ENCODE data around the gene MAP2K5. TPM values are rescaled to one million over a fixed set of nuclear protein-coding genes. Genes with fewer than 3 reads are reported as not detected.
A peak's percentile ranks its signal among the peaks of the same experiment; 100 is the strongest.

Gene MAP2K5
- total RNA-seq (ENCODE audit: unreplicated experiment), result 29.0 TPM
- long read RNA-seq, transcript MAP2K5-201 (22 exons, 2,347 nt), result major isoform, 12 of 16 reads
- long read RNA-seq, partial matches to known transcripts, result 0 of 16 reads
- long read RNA-seq, other reads (novel, unspliced or antisense), result 3 of 16 reads

DNA sequence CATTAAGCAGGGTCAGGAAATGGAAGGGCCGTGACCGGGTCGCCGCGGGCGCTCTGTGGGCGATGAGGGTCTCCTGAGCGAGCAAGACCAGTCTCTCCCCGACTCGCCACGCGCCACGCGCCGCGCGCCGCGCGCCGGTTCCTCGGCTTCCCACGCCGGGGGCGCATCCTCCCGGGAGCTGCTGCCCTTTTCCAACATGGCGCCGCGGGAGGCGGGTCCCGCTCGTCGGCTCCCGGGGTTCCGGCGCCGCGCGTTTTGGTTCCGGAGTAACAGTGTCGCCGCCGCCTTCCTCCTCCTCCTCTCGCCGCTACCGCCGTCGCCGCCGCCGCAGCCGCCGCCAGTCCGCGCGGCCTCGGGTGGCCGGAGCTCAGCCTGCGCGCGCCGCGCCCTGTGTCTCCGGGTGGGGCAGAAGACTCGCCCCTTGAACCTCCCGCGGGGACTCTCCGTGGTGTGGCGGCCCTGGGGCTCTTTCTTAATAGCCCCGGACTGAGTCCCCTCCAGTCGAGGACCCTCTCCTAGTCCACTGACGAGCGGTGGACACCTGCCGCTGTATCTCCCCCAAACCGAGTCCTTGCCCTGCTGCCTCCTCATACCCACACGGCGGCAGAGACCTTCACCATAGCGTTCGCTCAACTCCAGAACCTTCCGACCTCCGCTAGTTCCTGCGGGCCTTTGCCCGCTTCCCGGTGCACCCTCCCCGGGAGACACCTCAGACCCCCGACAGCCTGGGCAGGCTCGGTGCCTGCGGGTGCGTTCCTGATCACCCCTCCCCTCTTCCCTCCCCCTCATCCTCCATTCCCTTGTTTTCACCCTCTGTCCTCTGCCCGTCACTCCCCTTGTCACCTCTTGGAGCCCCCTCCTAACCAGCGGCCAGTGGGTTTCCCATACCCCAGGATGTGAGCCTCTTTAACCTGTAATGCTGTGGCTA, at the start of gene MAP2K5:
Gene MAP2K5, plus strand, starts transcription at position 284 of the 928 bp plus-strand sequence. Its CDS starts 633 bp downstream, at position 917.
- Mint-ChIP-seq H3K9me3 (ENCODE audit: unreplicated experiment) (peaks cover 6% of the 10 kb centered on the region), H3K27me3 (ENCODE audit: unreplicated experiment) (no peaks in the 10 kb centered on the region), H3K36me3 (ENCODE audit: unreplicated experiment) (peaks cover 9% of the 10 kb centered on the region), H3K4me1 (ENCODE audit: low read depth, unreplicated experiment) (peaks cover 6% of the 10 kb centered on the region), H3K27ac (ENCODE audit: unreplicated experiment) (peak within 1 kb of the TSS; percentile 85), H3K4me3 (ENCODE audit: unreplicated experiment) (peak within 1 kb of the TSS; percentile 97)
- DNase-seq, result peak; percentile 84
- TF ChIP-seq, protein P1, sequence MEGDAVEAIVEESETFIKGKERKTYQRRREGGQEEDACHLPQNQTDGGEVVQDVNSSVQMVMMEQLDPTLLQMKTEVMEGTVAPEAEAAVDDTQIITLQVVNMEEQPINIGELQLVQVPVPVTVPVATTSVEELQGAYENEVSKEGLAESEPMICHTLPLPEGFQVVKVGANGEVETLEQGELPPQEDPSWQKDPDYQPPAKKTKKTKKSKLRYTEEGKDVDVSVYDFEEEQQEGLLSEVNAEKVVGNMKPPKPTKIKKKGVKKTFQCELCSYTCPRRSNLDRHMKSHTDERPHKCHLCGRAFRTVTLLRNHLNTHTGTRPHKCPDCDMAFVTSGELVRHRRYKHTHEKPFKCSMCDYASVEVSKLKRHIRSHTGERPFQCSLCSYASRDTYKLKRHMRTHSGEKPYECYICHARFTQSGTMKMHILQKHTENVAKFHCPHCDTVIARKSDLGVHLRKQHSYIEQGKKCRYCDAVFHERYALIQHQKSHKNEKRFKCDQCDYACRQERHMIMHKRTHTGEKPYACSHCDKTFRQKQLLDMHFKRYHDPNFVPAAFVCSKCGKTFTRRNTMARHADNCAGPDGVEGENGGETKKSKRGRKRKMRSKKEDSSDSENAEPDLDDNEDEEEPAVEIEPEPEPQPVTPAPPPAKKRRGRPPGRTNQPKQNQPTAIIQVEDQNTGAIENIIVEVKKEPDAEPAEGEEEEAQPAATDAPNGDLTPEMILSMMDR (IDR thresholded peaks at IDR 0.05; ENCODE audit: partially characterized antibody, unreplicated experiment), result no peak

DNA sequence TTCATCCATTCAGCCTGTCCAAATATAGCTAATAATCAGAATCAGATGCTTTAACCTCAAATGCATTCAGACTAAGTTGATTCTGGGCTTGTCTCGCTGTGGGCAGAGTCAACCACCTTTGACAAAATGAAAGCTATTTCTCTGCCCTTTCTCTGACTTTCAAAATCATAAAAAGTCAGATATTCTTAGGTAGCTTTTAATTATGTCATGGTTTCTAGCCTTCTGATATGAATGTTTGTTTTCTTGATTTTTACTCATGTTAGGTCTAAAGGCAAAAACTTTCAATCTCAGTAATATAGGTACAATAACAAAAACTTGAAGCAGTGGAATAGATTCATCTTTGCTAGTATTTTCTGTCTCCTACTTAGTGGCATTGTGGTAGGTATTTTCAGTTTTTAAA, 46.9 kb upstream of the MAP2K5 start:
- Mint-ChIP-seq H3K36me3 (ENCODE audit: unreplicated experiment) (peaks cover 6% of the 10 kb centered on the region), H3K27ac (ENCODE audit: unreplicated experiment) (no peak overlapping the region), H3K4me3 (ENCODE audit: unreplicated experiment) (no peak overlapping the region), H3K4me1 (ENCODE audit: low read depth, unreplicated experiment) (peaks cover 5% of the 10 kb centered on the region), H3K27me3 (ENCODE audit: unreplicated experiment) (peaks cover 2% of the 10 kb centered on the region), H3K9me3 (ENCODE audit: unreplicated experiment) (peaks cover 3% of the 10 kb centered on the region)
- TF ChIP-seq, protein P1 (IDR thresholded peaks at IDR 0.05; ENCODE audit: partially characterized antibody, unreplicated experiment), result no peak
- DNase-seq, result no peak

DNA sequence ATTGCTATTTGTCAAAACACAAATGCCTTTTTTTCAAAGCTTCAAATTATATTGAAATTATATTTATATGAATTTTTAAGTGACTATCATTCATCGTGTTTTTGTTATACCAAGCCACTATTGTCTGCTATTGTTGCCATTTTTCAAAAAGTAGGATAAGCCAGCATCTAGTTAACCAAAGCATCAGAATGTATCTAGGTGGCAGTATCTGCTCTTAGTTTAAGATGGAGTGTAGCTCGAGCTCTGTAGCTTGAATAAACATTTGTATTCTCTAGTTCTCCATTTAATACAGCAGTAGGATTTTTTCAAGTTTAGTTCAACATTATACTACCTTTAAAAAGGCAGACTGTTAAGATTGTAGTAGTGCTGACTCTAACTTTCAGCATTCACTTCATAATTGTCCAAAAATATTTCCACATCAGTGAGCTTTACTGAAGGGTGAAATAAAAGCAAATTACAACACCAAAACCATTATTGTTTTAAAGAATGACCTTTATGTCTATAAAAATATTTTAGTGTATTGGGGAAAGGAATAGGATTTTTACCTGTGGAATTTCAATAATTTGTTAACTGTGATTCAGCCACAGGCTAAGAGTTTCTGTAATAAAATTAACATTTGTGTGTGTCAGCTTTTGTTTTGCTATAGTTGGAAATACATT, 41.2 kb upstream of the MAP2K5 start:
- Mint-ChIP-seq H3K4me3 (ENCODE audit: unreplicated experiment) (peak overlapping the region; percentile 33), H3K27ac (ENCODE audit: unreplicated experiment) (peak overlapping the region; percentile 91), H3K4me1 (ENCODE audit: low read depth, unreplicated experiment) (peaks cover 41% of the 10 kb centered on the region), H3K27me3 (ENCODE audit: unreplicated experiment) (no peaks in the 10 kb centered on the region), H3K36me3 (ENCODE audit: unreplicated experiment) (no peaks in the 10 kb centered on the region), H3K9me3 (ENCODE audit: unreplicated experiment) (peaks cover 6% of the 10 kb centered on the region)
- DNase-seq, result no peak
- TF ChIP-seq, protein P1 (IDR thresholded peaks at IDR 0.05; ENCODE audit: partially characterized antibody, unreplicated experiment), result no peak

DNA sequence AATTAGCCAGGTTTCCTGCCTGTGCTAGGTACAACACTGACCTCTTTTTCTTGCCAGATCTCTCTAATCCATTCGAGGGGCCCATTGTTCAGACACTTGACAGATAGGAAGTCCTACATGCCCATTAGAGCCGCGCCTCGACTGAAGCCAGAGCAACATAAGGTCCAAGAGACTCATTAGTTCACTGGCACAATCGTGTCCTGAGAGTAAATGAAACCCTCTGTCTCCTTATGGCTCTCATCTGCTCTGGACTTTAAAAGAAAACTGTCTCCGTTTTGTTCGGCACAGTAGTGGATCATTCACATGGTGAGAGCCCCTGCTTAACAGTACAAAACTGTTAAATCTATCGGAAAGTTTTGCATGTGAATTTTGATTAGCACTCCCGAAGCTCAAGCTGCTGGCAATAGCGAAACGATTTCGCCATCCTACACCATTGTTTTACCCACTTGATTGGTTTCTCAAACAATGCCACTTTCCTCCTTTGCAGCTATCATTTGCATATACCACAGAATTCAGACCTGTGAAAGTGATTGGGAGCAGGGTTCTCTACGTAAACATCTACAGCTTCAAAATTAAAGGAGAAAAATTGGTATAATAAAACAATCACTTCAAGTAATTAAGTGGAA, 40.6 kb upstream of the MAP2K5 start:
- Mint-ChIP-seq H3K9me3 (ENCODE audit: unreplicated experiment) (peaks cover 6% of the 10 kb centered on the region), H3K27ac (ENCODE audit: unreplicated experiment) (peak overlapping the region; percentile 91), H3K4me3 (ENCODE audit: unreplicated experiment) (peak overlapping the region; percentile 33), H3K36me3 (ENCODE audit: unreplicated experiment) (no peaks in the 10 kb centered on the region), H3K27me3 (ENCODE audit: unreplicated experiment) (no peaks in the 10 kb centered on the region), H3K4me1 (ENCODE audit: low read depth, unreplicated experiment) (peaks cover 41% of the 10 kb centered on the region)
- TF ChIP-seq, protein P1 (IDR thresholded peaks at IDR 0.05; ENCODE audit: partially characterized antibody, unreplicated experiment), result no peak
- DNase-seq, result peak; percentile 29
